SK-N-SH treated with all-trans-retinoic acid at 6 μM for 48 hours (cell line): ENCODE results near the gene KDM4C.

Source experiments
- ATAC-seq: fragments of 200-7000 bp; cut with Tn5 transposase; 3 replicates; pipeline ENCODE4 v1.9.1; 2020; ENCODE audit warnings: mild to moderate bottlenecking, moderate library complexity
- ARNTL ChIP-seq: fragments of 450-650 bp; formaldehyde crosslinking; IDR thresholded peaks from 2 replicates; pipeline ENCODE4 v1.5.0; 2020; ENCODE audit warnings: low read depth, mild to moderate bottlenecking, moderate library complexity, borderline replicate concordance
- BACH2 ChIP-seq: fragments of 250-450 bp; sonication (Bioruptor Pico); IDR thresholded peaks from 2 replicates; pipeline ENCODE4 v1.9.0; 2021; ENCODE audit warnings: mild to moderate bottlenecking, borderline replicate concordance
- CSDC2 ChIP-seq: fragments of 250-450 bp; sonication (Bioruptor Pico); IDR thresholded peaks from 2 replicates; pipeline ENCODE4 v1.5.0; 2020; ENCODE audit warnings: mild to moderate bottlenecking, moderate library complexity
- ESRRG ChIP-seq: fragments of 250-450 bp; sonication (Bioruptor Pico); IDR thresholded peaks from 2 replicates; pipeline ENCODE4 v1.6.1; 2021; ENCODE audit warnings: mild to moderate bottlenecking
- GLIS3 ChIP-seq: fragments of 250-450 bp; sonication (Bioruptor Pico); IDR thresholded peaks from 2 replicates; pipeline ENCODE4 v1.5.0; 2020; ENCODE audit warnings: mild to moderate bottlenecking, moderate library complexity
- ISL1 ChIP-seq: fragments of 250-450 bp; sonication (Bioruptor Pico); IDR thresholded peaks from 2 replicates; pipeline ENCODE4 v2.1.2; 2022; ENCODE audit warnings: mild to moderate bottlenecking, moderate library complexity
- OSR1 ChIP-seq: fragments of 250-450 bp; sonication (Bioruptor Pico); IDR thresholded peaks from 2 replicates; pipeline ENCODE4 v1.8.0; 2022; ENCODE audit warnings: moderate library complexity, mild to moderate bottlenecking, inconsistent platforms
- PPARA ChIP-seq: fragments of 250-450 bp; sonication (Bioruptor Pico); IDR thresholded peaks from 2 replicates; pipeline ENCODE4 v1.5.0; 2020; ENCODE audit warnings: mild to moderate bottlenecking, borderline replicate concordance
- RARB ChIP-seq: fragments of 250-450 bp; sonication (Bioruptor Pico); IDR thresholded peaks from 2 replicates; pipeline ENCODE4 v1.8.0; 2021; ENCODE audit warnings: mild to moderate bottlenecking, moderate library complexity
- SNAI2 ChIP-seq: fragments of 250-450 bp; sonication (Bioruptor Pico); IDR thresholded peaks from 2 replicates; pipeline ENCODE4 v1.5.0; 2020; ENCODE audit warnings: mild to moderate bottlenecking, moderate library complexity
- TCF4 ChIP-seq: fragments of 250-450 bp; sonication (Bioruptor Pico); IDR thresholded peaks from 2 replicates; pipeline ENCODE4 v1.8.0; 2021; ENCODE audit warnings: mild to moderate bottlenecking, moderate library complexity, borderline replicate concordance
- TOX ChIP-seq: fragments of 250-450 bp; sonication (Bioruptor Pico); IDR thresholded peaks from 2 replicates; pipeline ENCODE4 v1.8.0; 2021; ENCODE audit warnings: mild to moderate bottlenecking, moderate library complexity, borderline replicate concordance
- ZC3H10 ChIP-seq: fragments of 250-450 bp; sonication (Bioruptor Pico); IDR thresholded peaks from 2 replicates; pipeline ENCODE4 v1.5.1; 2021; ENCODE audit warnings: mild to moderate bottlenecking, moderate library complexity
- ZFP3 ChIP-seq: fragments of 250-450 bp; sonication (Bioruptor Pico); IDR thresholded peaks from 2 replicates; pipeline ENCODE4 v1.5.0; 2020; ENCODE audit warnings: mild to moderate bottlenecking, moderate library complexity
- ZNF565 ChIP-seq: fragments of 450-650 bp; formaldehyde crosslinking; conservative IDR thresholded peaks from 2 replicates; pipeline ENCODE4 v1.5.0; 2020; ENCODE audit warnings: low read depth, mild to moderate bottlenecking, moderate library complexity
- ZNF70 ChIP-seq: fragments of 450-650 bp; formaldehyde crosslinking; IDR thresholded peaks from 2 replicates; pipeline ENCODE4 v1.5.0; 2020; ENCODE audit warnings: mild to moderate bottlenecking, moderate library complexity
- ZNF8 ChIP-seq: fragments of 450-650 bp; formaldehyde crosslinking; IDR thresholded peaks from 2 replicates; pipeline ENCODE4 v1.5.0; 2020; ENCODE audit warnings: mild to moderate bottlenecking, moderate library complexity
- TF ChIP-seq, protein P1 (sequence below): fragments of 250-450 bp; sonication (Bioruptor Pico); IDR thresholded peaks from 2 replicates; pipeline ENCODE4 v1.5.0; 2020; ENCODE audit warnings: mild to moderate bottlenecking, moderate library complexity
- TF ChIP-seq, protein P2 (sequence below): fragments of 250-450 bp; sonication (Bioruptor Pico); IDR thresholded peaks from 2 replicates; pipeline ENCODE4 v1.5.1; 2021; ENCODE audit warnings: mild to moderate bottlenecking, moderate library complexity
- TF ChIP-seq, protein P3 (sequence below): fragments of 250-450 bp; sonication (Bioruptor Pico); IDR thresholded peaks from 2 replicates; pipeline ENCODE4 v1.8.0; 2021; ENCODE audit warnings: low read depth, mild to moderate bottlenecking, moderate library complexity, borderline replicate concordance
- TF ChIP-seq, protein P4 (sequence below): fragments of 250-450 bp; sonication (Bioruptor Pico); IDR thresholded peaks from 2 replicates; pipeline ENCODE4 v1.5.1; 2020; ENCODE audit warnings: low read depth, mild to moderate bottlenecking, moderate library complexity

Gene KDM4C

DNA sequence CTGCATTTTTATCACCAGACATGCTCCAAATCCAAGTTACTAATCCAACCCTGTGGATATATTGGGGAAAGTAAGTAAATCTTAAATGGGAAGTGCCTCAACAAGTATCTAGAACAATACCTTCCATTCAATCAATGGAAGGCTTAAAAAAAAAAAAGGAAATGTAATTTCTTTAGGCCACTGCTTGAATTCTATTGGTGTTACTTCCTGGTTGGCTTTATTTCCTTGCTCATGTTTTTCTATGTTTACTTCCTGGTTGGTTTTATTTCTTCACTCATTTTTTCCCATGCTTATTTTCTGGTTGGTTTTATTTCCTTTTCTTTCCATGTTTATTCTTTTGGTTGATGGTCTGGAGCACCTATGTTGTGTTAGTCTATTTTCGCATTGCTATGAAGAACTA, 363.9 kb downstream of the KDM4C start (continued):
- TF ChIP-seq, protein P1, sequence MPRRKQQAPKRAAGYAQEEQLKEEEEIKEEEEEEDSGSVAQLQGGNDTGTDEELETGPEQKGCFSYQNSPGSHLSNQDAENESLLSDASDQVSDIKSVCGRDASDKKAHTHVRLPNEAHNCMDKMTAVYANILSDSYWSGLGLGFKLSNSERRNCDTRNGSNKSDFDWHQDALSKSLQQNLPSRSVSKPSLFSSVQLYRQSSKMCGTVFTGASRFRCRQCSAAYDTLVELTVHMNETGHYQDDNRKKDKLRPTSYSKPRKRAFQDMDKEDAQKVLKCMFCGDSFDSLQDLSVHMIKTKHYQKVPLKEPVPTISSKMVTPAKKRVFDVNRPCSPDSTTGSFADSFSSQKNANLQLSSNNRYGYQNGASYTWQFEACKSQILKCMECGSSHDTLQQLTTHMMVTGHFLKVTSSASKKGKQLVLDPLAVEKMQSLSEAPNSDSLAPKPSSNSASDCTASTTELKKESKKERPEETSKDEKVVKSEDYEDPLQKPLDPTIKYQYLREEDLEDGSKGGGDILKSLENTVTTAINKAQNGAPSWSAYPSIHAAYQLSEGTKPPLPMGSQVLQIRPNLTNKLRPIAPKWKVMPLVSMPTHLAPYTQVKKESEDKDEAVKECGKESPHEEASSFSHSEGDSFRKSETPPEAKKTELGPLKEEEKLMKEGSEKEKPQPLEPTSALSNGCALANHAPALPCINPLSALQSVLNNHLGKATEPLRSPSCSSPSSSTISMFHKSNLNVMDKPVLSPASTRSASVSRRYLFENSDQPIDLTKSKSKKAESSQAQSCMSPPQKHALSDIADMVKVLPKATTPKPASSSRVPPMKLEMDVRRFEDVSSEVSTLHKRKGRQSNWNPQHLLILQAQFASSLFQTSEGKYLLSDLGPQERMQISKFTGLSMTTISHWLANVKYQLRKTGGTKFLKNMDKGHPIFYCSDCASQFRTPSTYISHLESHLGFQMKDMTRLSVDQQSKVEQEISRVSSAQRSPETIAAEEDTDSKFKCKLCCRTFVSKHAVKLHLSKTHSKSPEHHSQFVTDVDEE: no peak
- TF ChIP-seq CSDC2 (CRISPR knock-in tag): no peak
- no peak for TF ChIP-seq ZNF8 (CRISPR knock-in tag)
- TF ChIP-seq ISL1 (CRISPR knock-in tag): no peak
- no peak for TF ChIP-seq PPARA
- TF ChIP-seq TOX (CRISPR knock-in tag): no peak

DNA sequence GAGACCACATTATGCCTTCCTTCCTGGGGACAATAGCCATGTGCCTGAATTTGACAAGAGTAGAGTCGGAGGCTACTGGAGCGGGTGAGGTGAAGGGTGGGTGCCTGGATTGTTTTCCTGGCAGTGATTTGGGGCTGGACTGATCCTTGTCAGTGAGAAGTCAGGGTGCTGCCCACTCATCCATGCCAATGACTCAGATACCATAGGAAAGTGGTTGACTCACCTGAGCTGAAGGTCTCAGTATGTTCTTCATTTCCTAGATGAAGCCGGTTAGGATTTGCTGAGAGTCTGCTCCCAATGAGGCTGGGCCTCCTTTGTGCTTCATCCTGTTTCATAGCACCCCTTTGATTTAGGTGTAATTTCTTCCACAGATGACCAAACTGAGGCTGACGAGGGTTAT, 366.0 kb downstream of the KDM4C start:
- ATAC-seq: no peak
- no peak for TF ChIP-seq ZNF565 (CRISPR knock-in tag)
- TF ChIP-seq OSR1 (CRISPR knock-in tag): no peak
- no peak for TF ChIP-seq BACH2
- no peak for TF ChIP-seq ZNF70 (CRISPR knock-in tag)
- no peak for TF ChIP-seq ZC3H10 (CRISPR knock-in tag)
- no peak for TF ChIP-seq ESRRG
- no peak for TF ChIP-seq PPARA
- TF ChIP-seq, protein P2, sequence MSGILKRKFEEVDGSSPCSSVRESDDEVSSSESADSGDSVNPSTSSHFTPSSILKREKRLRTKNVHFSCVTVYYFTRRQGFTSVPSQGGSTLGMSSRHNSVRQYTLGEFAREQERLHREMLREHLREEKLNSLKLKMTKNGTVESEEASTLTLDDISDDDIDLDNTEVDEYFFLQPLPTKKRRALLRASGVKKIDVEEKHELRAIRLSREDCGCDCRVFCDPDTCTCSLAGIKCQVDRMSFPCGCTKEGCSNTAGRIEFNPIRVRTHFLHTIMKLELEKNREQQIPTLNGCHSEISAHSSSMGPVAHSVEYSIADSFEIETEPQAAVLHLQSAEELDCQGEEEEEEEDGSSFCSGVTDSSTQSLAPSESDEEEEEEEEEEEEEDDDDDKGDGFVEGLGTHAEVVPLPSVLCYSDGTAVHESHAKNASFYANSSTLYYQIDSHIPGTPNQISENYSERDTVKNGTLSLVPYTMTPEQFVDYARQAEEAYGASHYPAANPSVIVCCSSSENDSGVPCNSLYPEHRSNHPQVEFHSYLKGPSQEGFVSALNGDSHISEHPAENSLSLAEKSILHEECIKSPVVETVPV: no peak
- no peak for TF ChIP-seq ISL1 (CRISPR knock-in tag)
- no peak for TF ChIP-seq ARNTL (CRISPR knock-in tag)
- TF ChIP-seq TCF4 (CRISPR knock-in tag): no peak
- TF ChIP-seq, all 23 proteins: peak for 0

DNA sequence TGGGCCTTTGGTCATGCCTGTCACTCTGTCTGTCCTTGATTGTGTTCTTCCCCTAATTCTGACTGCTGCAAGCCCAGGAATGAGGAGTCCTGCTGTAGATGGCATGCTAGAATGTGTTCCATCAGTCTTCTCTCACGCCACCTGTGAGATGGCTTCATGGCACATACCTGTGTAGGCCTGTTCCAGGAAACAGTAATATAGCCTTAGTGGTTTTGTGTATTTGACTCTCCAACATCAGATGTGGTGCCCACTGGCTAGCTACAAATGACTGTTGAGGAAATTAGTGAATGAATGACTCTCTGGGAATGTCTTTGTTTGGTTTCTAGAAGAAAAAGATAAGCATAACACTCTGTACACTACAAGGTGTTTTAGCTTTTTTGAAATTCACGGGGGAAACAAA, 367.5 kb downstream of the KDM4C start:
- ATAC-seq: no peak
- TF ChIP-seq OSR1 (CRISPR knock-in tag) (no peak), BACH2 (no peak), ISL1 (CRISPR knock-in tag) (no peak), ESRRG (no peak), TOX (CRISPR knock-in tag) (no peak), ZNF70 (CRISPR knock-in tag) (no peak), GLIS3 (CRISPR knock-in tag) (no peak)
- TF ChIP-seq, protein P3, sequence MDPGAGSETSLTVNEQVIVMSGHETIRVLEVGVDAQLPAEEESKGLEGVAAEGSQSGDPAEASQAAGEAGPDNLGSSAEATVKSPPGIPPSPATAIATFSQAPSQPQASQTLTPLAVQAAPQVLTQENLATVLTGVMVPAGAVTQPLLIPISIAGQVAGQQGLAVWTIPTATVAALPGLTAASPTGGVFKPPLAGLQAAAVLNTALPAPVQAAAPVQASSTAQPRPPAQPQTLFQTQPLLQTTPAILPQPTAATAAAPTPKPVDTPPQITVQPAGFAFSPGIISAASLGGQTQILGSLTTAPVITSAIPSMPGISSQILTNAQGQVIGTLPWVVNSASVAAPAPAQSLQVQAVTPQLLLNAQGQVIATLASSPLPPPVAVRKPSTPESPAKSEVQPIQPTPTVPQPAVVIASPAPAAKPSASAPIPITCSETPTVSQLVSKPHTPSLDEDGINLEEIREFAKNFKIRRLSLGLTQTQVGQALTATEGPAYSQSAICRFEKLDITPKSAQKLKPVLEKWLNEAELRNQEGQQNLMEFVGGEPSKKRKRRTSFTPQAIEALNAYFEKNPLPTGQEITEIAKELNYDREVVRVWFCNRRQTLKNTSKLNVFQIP: no peak
- TF ChIP-seq, protein P2: no peak
- TF ChIP-seq, protein P4, sequence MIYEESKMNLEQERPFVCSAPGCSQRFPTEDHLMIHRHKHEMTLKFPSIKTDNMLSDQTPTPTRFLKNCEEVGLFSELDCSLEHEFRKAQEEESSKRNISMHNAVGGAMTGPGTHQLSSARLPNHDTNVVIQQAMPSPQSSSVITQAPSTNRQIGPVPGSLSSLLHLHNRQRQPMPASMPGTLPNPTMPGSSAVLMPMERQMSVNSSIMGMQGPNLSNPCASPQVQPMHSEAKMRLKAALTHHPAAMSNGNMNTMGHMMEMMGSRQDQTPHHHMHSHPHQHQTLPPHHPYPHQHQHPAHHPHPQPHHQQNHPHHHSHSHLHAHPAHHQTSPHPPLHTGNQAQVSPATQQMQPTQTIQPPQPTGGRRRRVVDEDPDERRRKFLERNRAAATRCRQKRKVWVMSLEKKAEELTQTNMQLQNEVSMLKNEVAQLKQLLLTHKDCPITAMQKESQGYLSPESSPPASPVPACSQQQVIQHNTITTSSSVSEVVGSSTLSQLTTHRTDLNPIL: no peak

DNA sequence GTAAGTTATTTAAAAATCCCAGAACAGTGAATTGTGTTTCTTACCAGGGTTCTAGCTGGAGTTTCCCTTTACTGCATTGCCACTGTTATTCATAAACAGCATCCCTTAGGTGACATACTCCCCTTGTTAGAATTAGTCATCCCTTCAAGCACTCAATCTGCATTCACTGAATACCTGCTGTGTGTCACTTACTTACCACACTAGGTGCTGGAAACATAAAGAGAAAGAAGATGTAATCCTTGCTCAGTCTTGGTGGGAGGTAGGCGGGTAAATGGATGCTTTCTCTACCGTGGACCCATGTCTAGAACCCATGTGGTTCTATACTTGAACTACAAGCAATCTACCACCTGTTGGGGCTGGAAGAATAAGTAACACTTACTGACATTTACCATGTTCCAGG, 371.6 kb downstream of the KDM4C start:
- TF ChIP-seq BACH2 (no peak), SNAI2 (CRISPR knock-in tag) (no peak), PPARA (no peak), ARNTL (CRISPR knock-in tag) (no peak), TOX (CRISPR knock-in tag) (no peak), OSR1 (CRISPR knock-in tag) (no peak), ZFP3 (CRISPR knock-in tag) (no peak), CSDC2 (CRISPR knock-in tag) (no peak), ZNF8 (CRISPR knock-in tag) (no peak), RARB (CRISPR knock-in tag) (no peak)
- TF ChIP-seq, protein P4: no peak
- TF ChIP-seq, protein P1: no peak
- TF ChIP-seq, protein P3: no peak
- 0 out of 3 replicates have a peak, but pooled peaks have one; percentile 22 for ATAC-seq
